ENCODE measurements around the gene ZFPM1. TPM values are rescaled to one million over a fixed set of nuclear protein-coding genes. Genes with fewer than 3 reads are reported as not detected.

Gene ZFPM1
- total and polyA plus RNA-seq, 2 of the 8 experiments (the other 6 are each of a cell fraction or from before 2014, with no cell fraction given) = 0.74 to 4.8 TPM

GRCh38 chr16:88531931-88532433 is 78.9 kb downstream of the ZFPM1 start:
- no peak overlapping the region for H3K14ac ChIP-seq (ENCODE audit: insufficient read length)
- no peak for DNase-seq (ENCODE audit: low read depth in 1 of 2, low spot score in 2 of 2)
- H4K8ac ChIP-seq (ENCODE audit: extremely low read depth, insufficient read depth, low read length) = no peak overlapping the region
- 0 out of 2 replicates have a peak overlapping the region, but pooled peaks have one; percentile 9 for H2BK12ac ChIP-seq (ENCODE audit: low read depth, low read length)
- no peak overlapping the region for H3K9ac ChIP-seq (replicated peaks in 1 of 4; ENCODE audit: extremely low read depth in 1 of 4, low read depth in 3 of 4, low read length in 3 of 4)
- no peak overlapping the region for H4K5ac ChIP-seq (ENCODE audit: insufficient read length, low read depth, low read length)
- no peak overlapping the region for H3K18ac ChIP-seq (ENCODE audit: extremely low read depth, low read length)
- no peak overlapping the region for H2AFZ ChIP-seq (ENCODE audit: low read length)
- H3K79me2 ChIP-seq (ENCODE audit: control insufficient read depth in 1 of 2, insufficient read depth in 2 of 2, low read length in 2 of 2) = no peaks in the 10 kb centered on the region
- H2BK120ac ChIP-seq (replicated peaks; ENCODE audit: low read depth, low read length) = no peak overlapping the region
- no peak overlapping the region for H3K4ac ChIP-seq (replicated peaks; ENCODE audit: insufficient read length, low read depth, low read length)
- H4K91ac ChIP-seq (replicated peaks; ENCODE audit: insufficient read length, low read length) = no peak overlapping the region
- no peak overlapping the region for H3K27ac ChIP-seq (ENCODE audit: low read depth, low read length)
- no peak overlapping the region for H3K4me3 ChIP-seq (ENCODE audit: extremely low read depth in 1 of 4, insufficient read depth in 2 of 4, low read depth in 3 of 4, low read length in 4 of 4)
- 95% methylated on average over 34 of the region's 34 CpGs; no CpG with 5 or more reads in 1 of the 2 experiments for WGBS, 2 experiments (ENCODE audit: extremely low coverage in 1 of 2, insufficient coverage in 1 of 2, insufficient read length in 1 of 2, insufficient replicate concordance in 2 of 2, low coverage in 1 of 2, low lambda C conversion rate in 2 of 2, missing lambda C conversion rate in 1 of 2)
- no peak overlapping the region for H2BK5ac ChIP-seq (ENCODE audit: low read depth, low read length)
- no peak overlapping the region for H3K56ac ChIP-seq (replicated peaks; ENCODE audit: insufficient read length, low read depth, low read length)
- H3K36me3 ChIP-seq (ENCODE audit: control insufficient read depth in 2 of 4, insufficient read depth in 4 of 4, low read length in 3 of 4) = no peaks in the 10 kb centered on the region; a peak in 1 of 8 replicates
- 0 out of 2 replicates have a peak, but pooled peaks cover 4% of the 10 kb centered on the region for H3K79me1 ChIP-seq (ENCODE audit: low read depth, low read length)
- H3K4me2 ChIP-seq (ENCODE audit: insufficient read depth in 1 of 2, low read depth in 2 of 2, low read length in 2 of 2) = no peak overlapping the region
- no peak overlapping the region for H2AK5ac ChIP-seq (ENCODE audit: low read depth, low read length)
- H3K27me3 ChIP-seq (replicated peaks in 1 of 4; ENCODE audit: control insufficient read depth in 3 of 4, extremely low read depth in 1 of 4, insufficient read depth in 3 of 4, low read length in 3 of 4) = no peaks in the 10 kb centered on the region; a peak in 2 of 7 replicates
- CTCF ChIA-PET (ENCODE audit: partially characterized antibody) = interaction anchor here (0.8 to 2.0 kb wide), 6 partner anchors 25 to 97 kb away, joined by 3 to 9 read pairs (median 4); no protein-coding TSS in a partner anchor
- H3K9me3 ChIP-seq (ENCODE audit: insufficient read depth in 2 of 2, low read depth in 1 of 2, low read length in 1 of 2) = no peaks in the 10 kb centered on the region
- H3K23ac ChIP-seq (ENCODE audit: insufficient read length) = no peak overlapping the region
- peaks cover 10% of the 10 kb centered on the region; the same call in 1 of the 2 replicates for H3K23me2 ChIP-seq (ENCODE audit: low read depth, low read length)
- H3K4me1 ChIP-seq (replicated peaks in 1 of 4; ENCODE audit: control insufficient read depth in 3 of 4, insufficient read depth in 4 of 4, low read length in 3 of 4) = peaks cover 0 to 21% (median 9%) of the 10 kb centered on the region in 4 experiments; a peak in 6 of 7 replicates
- H4K20me1 ChIP-seq (replicated peaks in 1 of 2; ENCODE audit: control insufficient read depth in 1 of 2, insufficient read depth in 2 of 2, low read length in 2 of 2) = peaks cover 0 to 16% of the 10 kb centered on the region in 2 experiments
- H2BK15ac ChIP-seq (ENCODE audit: low read length) = no peak overlapping the region
- H2BK20ac ChIP-seq (ENCODE audit: low read length) = no peak overlapping the region
- POLR2A ChIA-PET (ENCODE audit: partially characterized antibody) = interaction anchor here (1.0 to 2.6 kb wide), 3 partner anchors 11 to 44 kb away, joined by 3 to 9 read pairs (median 4); no protein-coding TSS in a partner anchor
- FAIRE-seq = no peak
- no peak for TF ChIP-seq CTBP2 (IDR thresholded peaks at IDR 0.05; ENCODE audit: borderline replicate concordance, insufficient read depth, insufficient read length, low read length)
- TF ChIP-seq, protein P1, sequence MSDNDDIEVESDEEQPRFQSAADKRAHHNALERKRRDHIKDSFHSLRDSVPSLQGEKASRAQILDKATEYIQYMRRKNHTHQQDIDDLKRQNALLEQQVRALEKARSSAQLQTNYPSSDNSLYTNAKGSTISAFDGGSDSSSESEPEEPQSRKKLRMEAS (IDR thresholded peaks at IDR 0.05) = no peak
- no peak for TF ChIP-seq RAD21 (IDR thresholded peaks at IDR 0.05 in 1 of 2, conservative IDR thresholded peaks at IDR 0.05 in 1 of 2; ENCODE audit: low read depth in 2 of 2, low read length in 2 of 2)
- TF ChIP-seq EGR1 (IDR thresholded peaks at IDR 0.05; ENCODE audit: borderline replicate concordance, low read depth, low read length) = no peak
- TF ChIP-seq HDAC2 (IDR thresholded peaks at IDR 0.05; ENCODE audit: borderline replicate concordance in 1 of 2, low read depth in 2 of 2, low read length in 2 of 2) = no peak
- TF ChIP-seq, protein P2, sequence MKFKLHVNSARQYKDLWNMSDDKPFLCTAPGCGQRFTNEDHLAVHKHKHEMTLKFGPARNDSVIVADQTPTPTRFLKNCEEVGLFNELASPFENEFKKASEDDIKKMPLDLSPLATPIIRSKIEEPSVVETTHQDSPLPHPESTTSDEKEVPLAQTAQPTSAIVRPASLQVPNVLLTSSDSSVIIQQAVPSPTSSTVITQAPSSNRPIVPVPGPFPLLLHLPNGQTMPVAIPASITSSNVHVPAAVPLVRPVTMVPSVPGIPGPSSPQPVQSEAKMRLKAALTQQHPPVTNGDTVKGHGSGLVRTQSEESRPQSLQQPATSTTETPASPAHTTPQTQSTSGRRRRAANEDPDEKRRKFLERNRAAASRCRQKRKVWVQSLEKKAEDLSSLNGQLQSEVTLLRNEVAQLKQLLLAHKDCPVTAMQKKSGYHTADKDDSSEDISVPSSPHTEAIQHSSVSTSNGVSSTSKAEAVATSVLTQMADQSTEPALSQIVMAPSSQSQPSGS (IDR thresholded peaks at IDR 0.05; ENCODE audit: low read length) = no peak
- no peak for TF ChIP-seq ATF3 (IDR thresholded peaks at IDR 0.05; ENCODE audit: insufficient read depth, low read depth, low read length)
- TF ChIP-seq TEAD4 (IDR thresholded peaks at IDR 0.05; ENCODE audit: low read depth, low read length) = no peak
- no peak for TF ChIP-seq SAP30 (IDR thresholded peaks at IDR 0.05; ENCODE audit: insufficient read depth, insufficient replicate concordance, low read length)
